ENCODE data around the gene PPFIA2.

Gene PPFIA2

DNA sequence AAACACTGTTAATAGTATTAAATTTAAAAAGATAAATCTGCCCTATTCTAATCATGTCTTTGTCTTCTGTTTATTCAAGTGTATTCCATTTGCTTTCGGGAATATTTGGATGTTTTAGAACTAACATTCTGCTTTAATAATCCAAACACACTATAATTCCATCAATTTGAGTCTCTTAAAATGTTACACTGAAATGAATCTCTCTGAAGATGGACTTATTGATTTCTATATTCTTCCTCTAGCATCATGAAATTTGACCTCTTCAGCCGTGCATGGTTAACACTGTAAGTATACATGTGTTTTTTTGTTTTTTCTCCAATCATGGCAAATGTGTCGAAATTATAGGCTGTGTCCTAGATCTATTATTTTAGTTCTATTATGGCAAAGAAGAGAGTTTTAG lies 342.1 kb downstream of the PPFIA2 start:
- DNase-seq, result no peak

DNA sequence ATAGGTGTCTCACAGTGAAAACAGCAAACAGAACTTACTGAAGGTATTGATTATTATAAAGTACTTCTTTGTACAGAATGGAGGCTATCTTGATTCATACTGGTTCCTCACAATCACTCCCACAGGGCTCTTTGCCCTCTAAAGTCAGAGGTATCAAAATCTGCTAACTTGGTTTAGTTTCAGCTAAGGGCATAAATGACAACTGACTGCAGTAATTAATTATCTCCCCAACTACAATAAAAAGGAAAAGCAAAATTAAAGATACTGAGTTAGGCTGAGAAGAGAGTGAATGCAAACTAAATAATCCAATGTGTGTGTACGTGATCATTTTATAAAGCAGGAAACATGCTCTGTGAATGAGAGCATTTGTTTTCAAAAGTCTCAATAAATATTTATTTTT lies 342.6 kb downstream of the PPFIA2 start:
- DNase-seq, result no peak

DNA sequence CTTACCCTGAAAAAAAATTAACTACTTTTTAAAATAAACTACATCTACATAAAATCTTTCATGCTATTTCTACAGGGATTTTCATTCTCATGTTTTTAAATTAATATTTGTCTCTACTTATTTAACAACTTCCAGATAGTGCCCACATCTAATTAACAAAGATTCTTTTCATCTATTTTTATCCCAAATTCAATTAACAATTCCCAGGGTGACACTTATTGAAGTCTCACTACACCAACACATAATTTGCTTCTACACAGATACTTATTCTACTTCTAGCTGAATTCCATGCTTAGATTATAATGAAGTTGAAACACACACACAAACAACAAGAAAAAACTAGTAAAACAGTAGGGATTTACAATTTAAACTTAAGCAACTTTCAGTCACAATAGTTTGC lies 344.7 kb downstream of the PPFIA2 start:
- no peak for DNase-seq

- no peak for DNase-seq
Measured at GRCh38 chr12:81412940-81413339, 346.2 kb downstream of the PPFIA2 start.

- no peak for DNase-seq
Measured at GRCh38 chr12:81403348-81403747, 355.8 kb downstream of the PPFIA2 start.

DNA sequence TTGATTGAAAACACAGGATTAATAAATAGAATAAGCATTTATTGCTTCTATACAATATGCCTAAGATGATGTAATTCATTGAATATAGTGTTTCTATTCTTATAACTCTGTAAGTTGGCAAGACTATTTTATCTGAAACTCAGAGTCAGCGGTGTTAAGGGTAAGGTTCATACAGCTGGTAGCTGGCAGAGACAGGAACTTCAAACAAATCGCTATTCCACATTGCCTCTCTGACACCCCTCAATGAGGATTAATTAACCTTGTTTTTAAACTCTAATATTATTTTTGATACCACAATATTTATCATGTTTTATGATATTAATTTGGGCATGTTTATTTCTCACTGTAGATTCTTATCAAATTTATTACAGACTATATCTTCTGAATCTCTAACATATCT lies 357.9 kb downstream of the PPFIA2 start:
- DNase-seq, result no peak

- DNase-seq, result no peak
Measured at GRCh38 chr12:81400024-81400423, 359.1 kb downstream of the PPFIA2 start.

- no peak for DNase-seq
Measured at GRCh38 chr12:81395431-81395830, 363.7 kb downstream of the PPFIA2 start.

GRCh38 chr12:81389550-81390099 lies 369.5 kb downstream of the PPFIA2 start:
- DNase-seq, result no peak

GRCh38 chr12:81386101-81386500 lies 373.0 kb downstream of the PPFIA2 start:
- DNase-seq, result no peak

GRCh38 chr12:81381951-81382350 lies 377.2 kb downstream of the PPFIA2 start:
- DNase-seq, result no peak

- no peak for DNase-seq
Measured at GRCh38 chr12:81378601-81379285, 380.4 kb downstream of the PPFIA2 start.

GRCh38 chr12:81377771-81378170 lies 381.4 kb downstream of the PPFIA2 start:
- DNase-seq, result no peak

GRCh38 chr12:81375969-81376368 lies 383.2 kb downstream of the PPFIA2 start:
- DNase-seq, result no peak

DNA sequence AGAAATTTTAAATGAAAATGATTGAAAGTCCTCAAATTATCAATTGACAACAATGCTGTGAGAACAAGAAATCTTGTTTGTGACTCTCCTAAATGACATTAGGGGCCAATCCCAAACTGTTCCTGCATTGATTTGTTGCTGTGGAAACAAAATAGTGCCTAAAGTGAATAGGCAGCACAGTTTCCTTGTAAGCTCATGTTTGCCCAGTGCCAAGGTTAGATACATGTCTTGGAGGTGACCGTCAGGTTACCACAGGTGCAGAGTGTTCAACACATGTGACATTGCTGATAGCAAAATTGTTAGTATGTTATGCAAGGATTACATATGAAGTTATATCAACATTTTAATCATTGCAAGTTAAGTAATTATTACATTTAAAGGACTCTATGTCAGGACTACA lies 388.7 kb downstream of the PPFIA2 start:
- DNase-seq, result no peak

- DNase-seq, result no peak
Measured at GRCh38 chr12:81369175-81369574, 390.0 kb downstream of the PPFIA2 start.

DNA sequence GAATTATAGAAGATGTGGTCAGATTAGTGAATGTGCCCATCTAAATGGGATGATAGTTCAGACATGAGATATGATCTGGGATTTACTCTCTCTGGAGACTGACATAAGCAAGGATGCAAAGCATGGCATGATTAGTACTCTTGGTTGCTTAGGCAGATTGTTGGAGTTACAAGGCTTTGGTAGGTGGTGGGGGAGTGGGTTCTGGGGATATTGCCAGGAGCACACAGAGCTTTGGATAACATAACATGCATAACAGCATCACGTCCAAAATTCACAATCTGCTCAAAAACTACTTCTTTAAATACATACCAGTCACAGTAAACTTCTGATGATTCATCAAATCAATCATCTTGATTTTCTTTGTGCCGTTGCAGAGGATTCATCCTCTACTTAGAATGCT lies 393.9 kb downstream of the PPFIA2 start:
- DNase-seq, result no peak

GRCh38 chr12:81360916-81361315 lies 398.2 kb downstream of the PPFIA2 start:
- DNase-seq, result no peak

GRCh38 chr12:81359736-81360135 lies 399.4 kb downstream of the PPFIA2 start:
- DNase-seq, result no peak

DNA sequence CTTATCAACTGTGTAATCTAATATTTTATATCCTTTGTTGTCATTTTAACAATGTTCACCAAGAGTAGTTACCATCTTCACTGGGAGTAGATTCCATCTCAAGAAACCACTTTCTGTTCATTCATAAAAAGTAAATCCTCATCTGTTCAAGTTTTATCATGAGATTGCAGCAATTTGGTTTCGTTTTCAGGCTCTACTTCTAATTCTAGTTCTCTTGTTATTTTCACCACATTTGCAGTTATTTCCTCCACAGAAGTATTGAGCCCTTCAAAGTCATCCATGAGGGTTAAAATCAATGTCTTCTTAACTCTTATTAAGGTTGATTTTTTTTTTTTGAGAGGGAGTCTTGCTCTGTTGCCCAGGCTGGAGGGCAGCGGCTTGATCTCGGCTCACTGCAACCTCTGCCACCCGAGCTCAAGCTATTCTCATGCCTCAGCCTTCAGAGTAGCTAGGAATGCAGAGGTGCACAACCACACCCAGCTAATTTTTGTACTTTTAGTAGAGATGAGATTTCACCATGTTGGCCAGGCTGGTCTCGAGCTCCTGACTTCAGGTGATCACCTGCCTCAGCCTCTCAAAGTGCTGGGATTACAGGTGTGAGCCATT lies 404.7 kb downstream of the PPFIA2 start:
- DNase-seq, result no peak

GRCh38 chr12:81350309-81350708 lies 408.8 kb downstream of the PPFIA2 start:
- DNase-seq, result no peak

DNA sequence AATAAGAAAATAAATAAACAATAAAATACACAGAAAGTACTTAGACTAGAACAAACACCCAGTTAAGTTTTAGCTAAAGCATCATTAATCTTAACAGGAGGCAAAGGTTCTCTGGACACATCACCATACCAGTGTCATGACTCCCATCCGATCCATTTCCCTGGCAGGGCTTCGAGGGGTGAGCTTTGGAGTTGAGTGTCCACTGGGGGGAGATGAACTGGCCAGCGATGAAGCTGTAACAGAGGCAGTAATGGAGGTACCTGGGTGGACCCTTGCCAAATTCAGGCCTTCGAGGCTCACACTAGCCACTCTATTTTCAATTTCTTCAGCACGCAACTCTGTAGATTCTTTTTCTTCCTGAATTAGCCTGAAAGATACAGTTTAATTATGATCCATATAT lies 411.7 kb downstream of the PPFIA2 start:
- no peak for DNase-seq

GRCh38 chr12:81340910-81341309 lies 418.2 kb downstream of the PPFIA2 start:
- no peak for DNase-seq

DNA sequence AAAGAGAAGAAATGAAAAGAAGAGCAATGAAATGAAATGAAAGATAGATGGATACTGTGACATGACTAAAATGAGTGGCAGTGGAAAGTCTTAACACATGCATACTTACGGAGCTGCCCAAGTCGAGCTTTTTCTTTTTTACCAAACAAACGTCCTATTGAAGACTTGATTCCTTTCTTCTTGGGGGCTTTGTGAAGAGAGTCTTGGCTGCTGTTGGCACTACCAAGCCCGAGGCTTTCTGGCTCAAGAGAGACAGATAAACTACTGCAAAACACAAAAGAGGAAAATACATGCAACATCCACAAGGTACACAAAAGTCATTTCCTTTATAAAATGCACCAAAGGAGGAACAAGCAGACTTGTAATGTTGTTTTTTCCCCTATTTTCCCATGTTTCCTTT lies 420.1 kb downstream of the PPFIA2 start:
- no peak for DNase-seq

GRCh38 chr12:81337886-81338285 lies 421.3 kb downstream of the PPFIA2 start:
- no peak for DNase-seq
